GM19035 (cell line): ENCODE results near the gene SEMA3E.

ENCODE experiments used
- ATAC-seq: cut with Tn5 transposase; IDR thresholded peaks from one replicate; pipeline ENCODE4 v1.9.1; 2021; ENCODE audit not compliant: unreplicated experiment

The SEMA3E gene

GRCh38 chr7:83643012-83643411, 5.9 kb downstream of the SEMA3E start:
- ATAC-seq: no peak

DNA sequence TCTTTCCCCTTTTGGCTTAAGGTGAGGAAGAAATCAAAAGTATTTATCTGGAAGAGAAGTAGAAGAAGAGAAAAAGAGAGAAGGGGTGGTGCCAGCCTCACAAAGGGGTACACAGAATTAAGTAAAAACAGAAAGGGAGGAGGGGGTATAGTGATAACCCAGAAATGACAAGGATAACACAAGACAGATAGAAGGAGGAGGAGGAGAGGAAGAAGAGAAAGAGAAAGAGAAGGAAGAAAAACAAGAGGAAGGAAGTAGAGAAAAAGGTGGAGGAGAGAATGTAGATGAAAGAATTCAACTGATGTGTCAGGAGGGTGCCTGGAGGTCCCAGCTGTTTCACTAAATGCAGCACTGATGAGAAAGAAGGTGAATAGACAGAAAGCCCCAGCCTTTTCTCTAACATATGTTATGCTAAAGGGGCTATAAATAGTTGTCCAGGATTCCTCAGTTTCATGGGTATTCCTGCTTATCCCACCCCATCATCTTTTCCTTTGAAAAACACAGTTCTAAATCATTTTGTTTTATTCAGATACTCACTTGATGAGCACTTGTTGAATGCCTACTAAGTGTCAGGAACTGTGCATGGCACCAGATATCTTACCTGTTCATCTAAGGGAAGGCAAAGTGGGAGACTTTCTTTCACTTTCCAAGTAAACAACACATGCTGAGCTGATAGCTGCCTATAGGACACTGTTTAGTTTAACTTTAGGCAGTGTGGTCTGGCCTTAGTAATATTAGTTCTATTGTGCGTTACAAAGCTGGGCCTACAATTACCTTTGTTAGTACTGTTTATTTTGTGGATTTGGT, 8.0 kb downstream of the SEMA3E start:
- no peak for ATAC-seq

GRCh38 chr7:83640240-83640639, 8.7 kb downstream of the SEMA3E start:
- ATAC-seq: no peak

GRCh38 chr7:83633516-83633915, 15.4 kb downstream of the SEMA3E start:
- ATAC-seq: no peak

- ATAC-seq: no peak
Observed at GRCh38 chr7:83629117-83629880, 19.6 kb downstream of the SEMA3E start.

DNA sequence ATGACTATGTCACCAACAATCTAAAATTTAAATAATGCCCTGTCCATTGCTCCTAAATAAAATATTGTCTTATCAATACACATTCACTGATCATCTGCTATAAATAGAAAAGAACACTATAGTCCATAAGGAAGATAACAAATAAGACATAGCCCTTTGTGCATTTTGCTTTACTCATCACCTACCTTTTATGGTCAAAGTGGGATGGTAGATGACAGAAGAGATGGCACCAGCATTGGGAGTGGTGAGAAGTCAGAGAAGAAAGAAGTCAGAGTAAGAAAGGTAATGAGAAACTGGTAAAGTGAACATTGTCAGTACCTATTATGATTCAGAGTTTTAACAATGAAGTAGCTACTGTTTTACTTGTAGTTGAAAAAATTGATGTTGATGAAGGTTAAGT, 31.1 kb downstream of the SEMA3E start:
- ATAC-seq: no peak

DNA sequence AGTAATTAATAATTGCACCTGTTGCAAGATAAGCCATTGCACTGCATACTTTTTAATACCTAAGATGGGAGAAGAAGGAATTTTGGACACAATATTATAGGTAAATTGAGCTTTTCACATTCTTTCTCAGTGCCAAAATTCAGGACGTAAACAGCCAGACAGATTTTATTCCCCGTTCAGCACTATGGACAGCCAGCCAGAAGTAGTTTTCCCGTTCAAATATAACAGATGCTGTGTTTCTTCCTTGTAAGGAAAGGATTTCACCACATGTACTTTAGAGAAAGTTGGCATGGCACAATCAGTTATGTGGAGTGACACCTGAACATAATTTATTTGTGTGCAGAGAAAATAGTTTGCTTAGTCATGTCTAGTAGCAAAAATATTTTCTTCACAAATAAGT, 34.8 kb downstream of the SEMA3E start:
- ATAC-seq: no peak

- peak; percentile 43 for ATAC-seq
Observed at GRCh38 chr7:83613232-83613631, 35.7 kb downstream of the SEMA3E start.

GRCh38 chr7:83611776-83612175, 37.2 kb downstream of the SEMA3E start:
- no peak for ATAC-seq

GRCh38 chr7:83610649-83611304, 38.2 kb downstream of the SEMA3E start:
- no peak for ATAC-seq

- ATAC-seq: no peak
Observed at GRCh38 chr7:83608716-83609115, 40.2 kb downstream of the SEMA3E start.

GRCh38 chr7:83603649-83604048, 45.3 kb downstream of the SEMA3E start:
- no peak for ATAC-seq

- ATAC-seq: no peak
Observed at GRCh38 chr7:83599131-83599530, 49.8 kb downstream of the SEMA3E start.

- ATAC-seq: no peak
Observed at GRCh38 chr7:83593921-83594475, 54.9 kb downstream of the SEMA3E start.

- no peak for ATAC-seq
Observed at GRCh38 chr7:83588602-83589240, 60.2 kb downstream of the SEMA3E start.

DNA sequence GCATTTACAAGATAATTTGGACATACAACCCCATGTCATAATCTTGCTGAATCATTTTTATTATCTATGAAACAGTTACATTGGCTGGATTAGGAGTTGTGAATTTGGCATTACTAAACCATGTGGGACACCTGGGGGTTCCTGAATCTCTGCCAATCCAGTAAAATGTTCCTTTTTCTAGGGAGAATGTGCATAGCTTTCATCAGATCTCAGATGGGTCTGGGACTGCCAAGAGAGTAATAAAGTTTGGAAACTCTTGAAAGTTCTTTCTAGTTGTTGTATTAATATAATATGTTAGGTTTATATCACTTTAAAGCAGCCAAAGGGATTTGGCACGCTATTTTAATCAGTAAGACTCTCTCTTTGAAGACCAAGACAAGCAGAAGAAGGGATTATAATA, 62.7 kb downstream of the SEMA3E start:
- no peak for ATAC-seq

- ATAC-seq: no peak
Observed at GRCh38 chr7:83581667-83582435, 67.1 kb downstream of the SEMA3E start.

DNA sequence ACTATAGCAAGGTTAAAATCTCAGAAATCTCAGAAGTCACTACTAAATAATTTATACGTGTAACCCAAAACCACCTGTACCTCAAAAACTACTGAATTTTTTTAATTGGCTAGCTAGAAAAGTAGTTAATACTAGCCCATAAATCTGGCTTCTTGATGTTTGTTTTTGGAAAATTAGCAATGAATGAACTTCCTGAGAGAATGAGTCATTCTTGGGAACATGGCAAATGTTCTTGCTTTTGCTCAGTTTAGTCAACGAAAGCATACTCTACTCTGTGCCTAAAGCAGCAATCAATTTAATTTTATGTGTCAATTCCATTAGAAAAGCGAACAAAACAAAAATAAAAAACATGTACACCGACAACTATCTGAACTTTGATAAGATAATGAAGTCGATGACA, 69.2 kb downstream of the SEMA3E start:
- no peak for ATAC-seq

- no peak for ATAC-seq
Observed at GRCh38 chr7:83575436-83575835, 73.5 kb downstream of the SEMA3E start.

GRCh38 chr7:83574616-83575015, 74.3 kb downstream of the SEMA3E start:
- ATAC-seq: no peak
